ENCODE measurements around the gene PIAS1.

- no peak for TF ChIP-seq CTCF (IDR thresholded peaks at IDR 0.05; ENCODE audit: low read length)
- no peak for TF ChIP-seq EZH2phosphoT487 (IDR thresholded peaks at IDR 0.05; ENCODE audit: low read length)
- TF ChIP-seq EZH2 (optimal IDR thresholded peaks at IDR 0.05; ENCODE audit: low read depth, low read length): no peak
Measured at GRCh38 chr15:68218331-68218730, 164.2 kb downstream of the PIAS1 start.
